ENCODE results near the gene FRMD1.

Gene FRMD1

GRCh38 chr6:168100803-168101589 is 22.0 kb upstream of the FRMD1 start:
- no peak for TF ChIP-seq CTCF (IDR thresholded peaks at IDR 0.05; ENCODE audit: low read depth, low read length, missing control alignments)
- no peak overlapping the region for H3K4me3 ChIP-seq (replicated peaks; ENCODE audit: low read depth, low read length)
- DNase-seq (ENCODE audit: extremely low read depth, low read depth): no peak

- H3K4me3 ChIP-seq (replicated peaks; ENCODE audit: low read depth, low read length): no peak overlapping the region
- no peak for DNase-seq (ENCODE audit: extremely low read depth, low read depth)
- no peak for TF ChIP-seq CTCF (IDR thresholded peaks at IDR 0.05; ENCODE audit: low read depth, low read length, missing control alignments)
Measured at GRCh38 chr6:168100011-168100802, 21.2 kb upstream of the FRMD1 start.

- no peak for DNase-seq (ENCODE audit: extremely low read depth, low read depth)
- H3K4me3 ChIP-seq (replicated peaks; ENCODE audit: low read depth, low read length): no peak overlapping the region
- TF ChIP-seq CTCF (IDR thresholded peaks at IDR 0.05; ENCODE audit: low read depth, low read length, missing control alignments): no peak
Measured at GRCh38 chr6:168099201-168100010, 20.4 kb upstream of the FRMD1 start.

- H3K4me3 ChIP-seq (replicated peaks; ENCODE audit: low read depth, low read length): no peak overlapping the region
- no peak for DNase-seq (ENCODE audit: extremely low read depth, low read depth)
- no peak for TF ChIP-seq CTCF (IDR thresholded peaks at IDR 0.05; ENCODE audit: low read depth, low read length, missing control alignments)
Measured at GRCh38 chr6:168098431-168098861, 19.4 kb upstream of the FRMD1 start.

- DNase-seq (ENCODE audit: extremely low read depth, low read depth): no peak
- no peak for TF ChIP-seq CTCF (IDR thresholded peaks at IDR 0.05; ENCODE audit: low read depth, low read length, missing control alignments)
- no peak overlapping the region for H3K4me3 ChIP-seq (replicated peaks; ENCODE audit: low read depth, low read length)
Measured at GRCh38 chr6:168097621-168098430, 18.8 kb upstream of the FRMD1 start.

GRCh38 chr6:168097221-168097620 is 18.2 kb upstream of the FRMD1 start:
- TF ChIP-seq CTCF (IDR thresholded peaks at IDR 0.05; ENCODE audit: low read depth, low read length, missing control alignments): no peak
- H3K4me3 ChIP-seq (replicated peaks; ENCODE audit: low read depth, low read length): no peak overlapping the region
- no peak for DNase-seq (ENCODE audit: extremely low read depth, low read depth)

Data from HFF-Myc (cell line).